ENCODE measurements around the gene COL9A3.

Gene COL9A3

GRCh38 chr20:62823688-62824475, 7.0 kb downstream of the COL9A3 start:
- DNase-seq (ENCODE audit: low spot score) = no peak

- no peak for DNase-seq (ENCODE audit: low spot score)
Observed at GRCh38 chr20:62824476-62825332, 7.9 kb downstream of the COL9A3 start.

- DNase-seq (ENCODE audit: low spot score) = no peak
Observed at GRCh38 chr20:62825333-62825985, 8.6 kb downstream of the COL9A3 start.

- no peak for DNase-seq (ENCODE audit: low spot score)
Observed at GRCh38 chr20:62825986-62826645, 9.3 kb downstream of the COL9A3 start.

- DNase-seq (ENCODE audit: low spot score) = no peak
Observed at GRCh38 chr20:62826646-62827310, 9.9 kb downstream of the COL9A3 start.

GRCh38 chr20:62827311-62828038, 10.6 kb downstream of the COL9A3 start:
- no peak for DNase-seq (ENCODE audit: low spot score)

GRCh38 chr20:62828051-62828450, 11.2 kb downstream of the COL9A3 start:
- DNase-seq (ENCODE audit: low spot score) = no peak

- DNase-seq (ENCODE audit: low spot score) = no peak
Observed at GRCh38 chr20:62828511-62829230, 11.8 kb downstream of the COL9A3 start.

GRCh38 chr20:62829231-62830230, 12.7 kb downstream of the COL9A3 start:
- no peak for DNase-seq (ENCODE audit: low spot score)

GRCh38 chr20:62830251-62830650, 13.4 kb downstream of the COL9A3 start:
- DNase-seq (ENCODE audit: low spot score) = no peak

GRCh38 chr20:62830821-62831220, 14.0 kb downstream of the COL9A3 start:
- DNase-seq (ENCODE audit: low spot score) = no peak

- DNase-seq (ENCODE audit: low spot score) = no peak
Observed at GRCh38 chr20:62831361-62831788, 14.5 kb downstream of the COL9A3 start.

GRCh38 chr20:62831854-62832211, 15.0 kb downstream of the COL9A3 start:
- DNase-seq (ENCODE audit: low spot score) = no peak

- no peak for DNase-seq (ENCODE audit: low spot score)
Observed at GRCh38 chr20:62832212-62832922, 15.5 kb downstream of the COL9A3 start.

- no peak for DNase-seq (ENCODE audit: low spot score)
Observed at GRCh38 chr20:62832951-62833391, 16.1 kb downstream of the COL9A3 start.

GRCh38 chr20:62834967-62835730, 18.3 kb downstream of the COL9A3 start:
- no peak for DNase-seq (ENCODE audit: low spot score)

All from AG20443 (cell line).